Stimulated activated CD8-positive, alpha-beta memory T cell treated with anti-CD3 and anti-CD28 coated beads, Interleukin-15, amount 100 ng/mL, for 4 hours (primary cell): ENCODE results near the gene DLK1.

Experiments used
- DNase-seq, 2 donors: peaks; one replicate each; pipeline ENCODE4 v3.0.0-alpha.2; 2020; ENCODE audit warnings: low read depth in 2 of 2

Gene DLK1

DNA sequence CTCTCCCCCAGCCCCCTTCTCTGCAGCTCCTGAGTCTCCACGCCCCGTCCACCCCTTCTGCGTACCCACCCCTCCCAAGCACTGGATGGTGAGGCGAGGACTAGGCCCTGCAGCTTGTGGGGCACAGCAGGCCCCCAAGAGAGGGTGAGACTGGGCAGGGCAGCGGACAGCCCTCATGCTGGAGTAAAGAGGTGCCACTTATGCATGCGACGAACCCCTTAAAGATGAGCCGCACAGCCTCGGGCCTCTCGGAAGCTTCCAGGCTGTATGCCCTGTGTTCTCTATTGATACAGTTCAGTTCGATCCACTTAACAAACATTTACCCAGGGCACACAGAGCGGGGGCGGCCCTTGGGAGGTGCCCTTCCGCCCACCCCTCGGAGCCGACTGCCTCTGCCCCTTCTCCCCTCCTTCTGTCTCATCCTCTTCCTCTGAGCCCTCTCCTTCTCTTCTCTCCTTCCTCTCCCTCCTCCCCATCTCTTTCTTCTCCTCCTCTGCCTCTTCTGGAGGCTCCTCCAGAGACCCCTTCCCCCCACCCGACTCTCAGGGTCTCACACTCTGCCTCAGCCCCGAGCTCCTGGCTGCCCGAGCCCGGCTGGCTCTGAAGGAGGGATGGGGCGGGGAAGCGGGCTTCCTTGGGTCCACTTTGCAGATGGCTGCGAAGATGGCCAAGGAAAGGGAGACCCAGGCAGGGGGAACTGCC is 32.7 kb upstream of the DLK1 start:
- no peak for DNase-seq

GRCh38 chr14:100694579-100695422 is 31.9 kb upstream of the DLK1 start:
- no peak for DNase-seq

- no peak for DNase-seq
Observed at GRCh38 chr14:100695423-100695738, 31.3 kb upstream of the DLK1 start.

GRCh38 chr14:100696008-100696407 is 30.7 kb upstream of the DLK1 start:
- DNase-seq = no peak

DNA sequence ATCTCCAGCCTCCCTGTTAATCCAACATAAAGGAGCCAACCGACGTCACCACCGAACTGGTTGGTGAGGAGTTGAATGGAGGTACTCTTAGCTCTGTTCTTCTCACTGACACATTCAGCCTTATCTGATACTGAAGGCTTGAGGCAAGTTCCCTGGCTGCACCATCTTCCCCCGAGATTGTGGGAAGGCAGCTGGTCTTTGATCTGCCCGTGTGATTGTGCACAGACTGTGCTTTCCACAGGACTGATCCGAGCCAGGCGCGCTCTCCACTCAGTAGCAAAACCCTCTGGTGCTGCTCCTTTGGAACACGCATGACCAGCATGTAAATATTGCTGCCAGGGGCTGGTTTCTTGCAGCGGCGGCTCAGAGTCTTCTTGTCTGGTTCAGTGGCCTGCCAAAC is 30.1 kb upstream of the DLK1 start:
- no peak for DNase-seq

GRCh38 chr14:100698066-100698465 is 28.6 kb upstream of the DLK1 start:
- no peak for DNase-seq

DNA sequence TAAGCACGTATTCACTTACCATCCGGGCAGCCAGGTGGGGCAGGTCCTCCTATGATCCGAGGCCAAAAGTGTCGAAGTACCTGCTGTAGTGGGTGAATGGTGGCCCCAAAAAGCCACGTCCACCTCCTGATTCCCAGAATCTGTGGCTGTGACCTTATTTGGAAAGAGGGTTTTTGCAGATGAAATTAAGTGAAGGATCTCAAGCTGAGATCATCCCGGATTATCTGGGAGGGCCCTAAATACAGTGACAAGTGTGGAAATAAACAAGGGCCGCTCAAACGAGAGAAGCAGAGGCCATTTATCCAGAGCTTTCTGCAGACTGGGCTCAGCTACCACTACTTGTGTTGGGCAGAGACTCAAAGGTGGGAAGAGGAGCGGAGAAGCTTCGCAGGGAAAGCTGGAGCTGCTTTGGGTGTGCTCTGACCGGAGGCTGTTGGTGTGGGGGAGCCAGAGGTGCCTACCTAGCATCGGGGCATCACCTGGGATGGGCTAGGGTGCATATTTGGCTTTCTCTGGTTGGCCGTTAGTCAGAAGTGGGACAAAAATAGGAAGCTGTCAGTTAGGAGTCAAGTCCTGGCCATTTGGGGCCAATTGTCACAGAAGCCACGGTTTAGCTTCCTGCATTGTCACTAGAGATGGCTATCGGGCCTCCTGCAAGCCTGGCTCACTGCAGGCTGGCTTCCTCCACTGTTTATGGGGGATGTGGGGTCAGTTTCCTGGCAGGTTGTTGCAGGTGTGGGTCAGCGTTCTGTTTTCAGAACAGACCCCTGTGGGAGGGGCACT is 27.8 kb upstream of the DLK1 start:
- no peak for DNase-seq

DNA sequence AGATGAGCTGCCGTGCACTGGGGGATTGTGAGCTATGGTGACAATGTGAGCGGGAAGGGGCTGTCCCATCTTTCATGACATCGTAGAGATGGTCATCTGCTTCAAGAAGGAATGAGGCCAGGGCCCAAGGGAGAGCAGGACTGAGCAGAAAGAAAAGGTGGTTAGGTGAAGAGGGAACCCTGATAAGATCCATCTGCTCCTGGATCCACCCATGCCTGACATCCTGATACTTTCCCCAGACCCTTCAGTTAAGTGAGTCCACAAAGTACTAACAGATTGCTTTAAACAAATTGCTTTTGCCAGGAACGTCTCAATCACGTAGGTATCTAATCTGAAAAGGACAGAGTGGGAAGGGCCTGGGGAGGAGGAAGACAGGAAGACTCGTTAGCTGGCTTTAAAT is 25.4 kb upstream of the DLK1 start:
- no peak for DNase-seq

DNA sequence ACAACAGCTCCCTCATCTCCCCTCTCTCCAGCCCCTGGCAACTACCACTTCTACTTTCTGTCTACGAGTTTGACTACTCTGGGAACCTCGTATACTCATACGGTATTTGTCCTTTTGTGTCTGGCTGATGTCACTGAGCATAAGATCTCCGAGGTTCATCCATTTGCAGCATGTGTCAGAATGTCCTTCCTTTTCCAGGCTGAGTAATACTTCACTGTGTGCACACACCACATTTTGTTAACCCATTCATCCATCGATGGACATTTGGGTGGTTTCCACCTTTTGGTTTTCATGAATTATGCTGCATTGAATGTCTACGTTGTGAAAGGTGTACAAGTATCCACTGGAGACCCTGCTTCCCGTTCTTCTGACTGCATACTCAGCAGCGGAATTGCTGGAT is 24.1 kb upstream of the DLK1 start:
- no peak for DNase-seq

- DNase-seq = no peak
Observed at GRCh38 chr14:100703386-100704220, 23.1 kb upstream of the DLK1 start.

GRCh38 chr14:100706200-100706599 is 20.5 kb upstream of the DLK1 start:
- no peak for DNase-seq

DNA sequence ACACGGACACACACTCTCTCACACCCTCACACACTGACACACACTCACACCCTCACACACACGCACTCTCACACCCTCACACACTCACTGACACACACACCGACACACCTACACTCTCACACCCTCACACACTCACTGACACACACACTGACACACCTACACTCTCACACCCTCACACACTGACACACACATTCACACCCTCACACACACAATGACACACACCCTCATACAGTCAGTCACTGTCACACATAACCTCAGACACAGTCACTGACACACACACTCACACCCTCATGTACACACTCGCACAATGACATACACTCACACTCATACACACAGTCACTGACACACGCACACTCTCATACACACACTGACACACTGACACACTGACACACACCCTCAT is 19.8 kb upstream of the DLK1 start:
- DNase-seq = no peak

DNA sequence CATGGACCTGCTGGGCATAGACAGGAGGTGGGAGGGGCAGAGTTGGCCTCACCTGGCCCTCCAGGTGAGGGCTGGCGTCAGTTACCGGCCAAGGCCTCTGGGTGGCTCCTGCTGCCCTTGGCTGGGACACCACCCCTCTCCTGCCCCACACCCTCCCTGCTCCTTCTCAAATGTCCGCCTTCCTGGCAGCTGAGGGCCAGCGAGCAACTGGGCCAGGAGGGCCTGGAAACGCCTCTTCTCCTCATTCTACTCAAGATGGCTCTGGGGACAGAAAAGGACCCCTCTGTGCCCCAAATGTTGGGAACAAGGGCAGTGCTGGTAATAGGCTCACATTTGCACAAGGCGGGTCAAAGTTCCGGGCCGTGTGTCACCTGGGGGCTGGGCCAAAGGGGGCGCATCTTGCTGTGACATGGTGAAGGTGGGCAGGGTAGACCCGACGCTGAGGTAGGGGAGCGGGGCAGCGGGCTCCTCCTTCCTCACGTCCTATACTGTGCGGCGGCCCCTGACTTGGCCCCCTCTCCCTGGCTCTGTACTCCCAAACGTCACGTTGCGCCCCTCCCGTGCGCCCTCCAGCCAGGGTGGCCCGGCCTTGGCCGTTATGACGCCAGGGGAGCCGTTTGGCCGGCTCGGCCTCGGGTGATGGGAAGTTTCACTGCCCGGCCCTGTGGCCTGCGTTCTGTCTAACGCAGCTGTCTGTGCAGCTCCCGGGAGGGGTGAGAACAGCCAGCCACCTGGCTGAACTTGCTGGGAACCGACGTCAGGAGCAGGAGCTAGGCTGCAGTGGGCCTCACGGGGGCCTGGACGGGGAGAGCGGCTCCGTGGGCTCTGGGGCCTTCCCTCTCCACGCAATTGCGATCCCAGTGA is 18.0 kb upstream of the DLK1 start:
- DNase-seq = no peak

- no peak for DNase-seq
Observed at GRCh38 chr14:100709289-100710284, 17.1 kb upstream of the DLK1 start.

- no peak for DNase-seq
Observed at GRCh38 chr14:100710391-100710790, 16.3 kb upstream of the DLK1 start.

DNA sequence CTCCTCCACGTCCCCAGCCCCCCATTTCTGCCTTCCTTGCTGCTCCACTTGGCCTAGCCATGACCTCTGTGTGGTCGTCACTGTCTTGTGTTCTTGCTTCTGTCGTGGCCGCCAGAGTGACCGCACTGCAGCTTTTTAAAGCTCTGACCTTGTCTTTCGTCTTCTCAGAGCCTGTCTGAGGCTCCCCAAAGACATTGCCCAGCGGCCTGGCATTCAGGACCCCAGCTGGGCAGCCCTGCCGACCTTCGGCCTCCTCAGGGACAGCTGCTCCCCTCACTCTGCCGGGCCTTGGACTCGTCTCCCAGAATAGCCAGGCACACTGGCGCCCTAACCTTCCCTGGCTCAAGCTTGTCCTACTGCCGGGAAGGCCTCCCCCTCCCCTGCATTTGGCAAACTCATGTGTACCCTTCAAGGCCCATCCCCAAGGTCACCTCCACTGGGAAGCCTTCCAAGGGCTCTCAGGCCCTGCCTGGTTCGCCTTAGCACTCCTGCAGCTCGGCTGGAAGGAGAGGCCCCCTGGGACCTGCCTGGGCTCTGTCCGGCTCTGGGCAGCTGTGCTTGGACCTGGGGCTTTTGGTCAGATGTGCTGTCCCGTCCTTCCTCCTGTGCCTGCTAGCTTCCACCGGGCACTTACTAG is 15.7 kb upstream of the DLK1 start:
- DNase-seq = no peak

GRCh38 chr14:100711493-100711892 is 15.2 kb upstream of the DLK1 start:
- DNase-seq = no peak

- no peak for DNase-seq
Observed at GRCh38 chr14:100712490-100712889, 14.2 kb upstream of the DLK1 start.

- DNase-seq = no peak
Observed at GRCh38 chr14:100713705-100714104, 13.0 kb upstream of the DLK1 start.
